SH-SY5Y (cell line): ENCODE data around the gene PIPOX.

Experiments
- GATA2 ChIP-seq: IDR thresholded peaks from 2 replicates; pipeline ENCODE4 v1.6.1; 2011; ENCODE audit warnings: mild to moderate bottlenecking, low read depth, low read length
- GATA3 ChIP-seq: IDR thresholded peaks from 2 replicates; pipeline ENCODE4 v1.6.1; 2011; ENCODE audit warnings: low read depth, mild to moderate bottlenecking, low read length, moderate library complexity

GRCh38 chr17:29085223-29085622 is 42.3 kb downstream of the PIPOX start:
- TF ChIP-seq GATA2 = no peak
- TF ChIP-seq GATA3 = no peak
